DMS153 treated with DMSO at 0.1 percent for 48 hours (cell line): Measurements from ENCODE around the gene HSD17B8.

ENCODE experiments used
- DNase-seq: peaks from one replicate; lab custom pipeline; 2025; ENCODE audit not compliant: unreplicated experiment; lab: John Stamatoyannopoulos, UW

The HSD17B8 gene

DNA sequence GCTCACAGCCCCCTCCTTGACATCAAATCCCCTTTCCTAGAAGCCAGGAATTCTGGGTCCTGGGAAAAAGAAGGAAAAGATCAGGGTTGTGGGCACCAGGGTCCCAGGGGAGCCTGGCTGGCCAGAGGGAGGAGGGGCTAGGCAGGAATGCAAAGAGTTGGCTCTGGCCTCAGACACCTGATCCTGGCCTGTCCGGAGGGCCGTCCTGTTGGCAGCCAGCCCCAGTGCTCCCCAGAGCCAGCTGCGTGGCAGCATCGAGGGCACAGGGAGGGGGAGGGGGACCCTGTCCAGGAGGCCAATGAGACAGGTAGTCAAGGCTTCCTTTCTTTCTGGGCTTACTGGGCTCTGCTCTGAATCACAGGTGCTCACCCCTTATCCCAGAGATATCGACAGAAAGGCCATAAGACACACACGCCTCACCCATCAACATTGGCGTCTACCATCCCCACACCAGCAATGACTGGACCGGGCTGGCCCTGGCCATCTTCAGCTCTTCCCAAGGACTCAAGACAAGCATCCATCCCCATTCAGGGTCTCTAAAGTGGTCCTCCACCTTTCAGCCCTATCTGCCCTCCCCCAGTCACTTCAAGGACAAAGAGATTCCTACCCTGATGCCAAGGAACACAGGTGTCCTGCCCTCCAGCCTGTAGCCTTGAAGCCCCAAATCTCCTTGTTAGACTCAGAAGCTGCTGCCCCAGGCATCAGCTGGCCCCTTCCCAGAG lies 12.9 kb upstream of the HSD17B8 start:
- no peak for DNase-seq

DNA sequence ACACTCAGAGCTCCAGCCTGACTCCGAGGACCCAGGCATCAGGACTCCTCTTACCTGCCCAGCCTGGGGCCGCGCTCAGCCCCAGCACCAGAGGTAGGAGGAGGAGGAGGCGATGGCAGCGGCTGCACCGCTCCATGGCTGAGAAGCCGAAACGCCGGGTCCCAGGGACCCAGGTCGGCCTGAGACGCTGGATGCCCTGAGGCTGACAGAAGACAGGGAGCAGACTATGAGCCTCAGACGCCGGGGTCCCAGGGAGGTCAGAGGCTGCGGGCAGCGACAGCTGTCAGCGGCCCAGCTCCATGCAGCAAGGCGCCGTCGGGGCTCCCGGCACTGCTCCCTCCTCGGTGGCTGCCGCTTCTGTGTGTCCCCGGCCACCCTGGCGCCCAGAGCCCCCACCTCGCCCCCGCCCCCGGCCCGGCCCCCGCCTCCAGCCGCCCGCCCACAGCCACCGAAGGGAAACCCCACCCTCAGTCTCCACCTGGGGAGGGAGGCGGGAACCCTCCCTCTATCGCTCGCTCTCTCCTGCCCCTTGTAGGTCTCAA lies 12.3 kb upstream of the HSD17B8 start, which contains the start of gene COL11A2:
Gene COL11A2 (minus strand): TSS at position 363 of the 542 bp plus-strand sequence. CDS start 227 bp downstream, at position 136.
- no peak for DNase-seq

DNA sequence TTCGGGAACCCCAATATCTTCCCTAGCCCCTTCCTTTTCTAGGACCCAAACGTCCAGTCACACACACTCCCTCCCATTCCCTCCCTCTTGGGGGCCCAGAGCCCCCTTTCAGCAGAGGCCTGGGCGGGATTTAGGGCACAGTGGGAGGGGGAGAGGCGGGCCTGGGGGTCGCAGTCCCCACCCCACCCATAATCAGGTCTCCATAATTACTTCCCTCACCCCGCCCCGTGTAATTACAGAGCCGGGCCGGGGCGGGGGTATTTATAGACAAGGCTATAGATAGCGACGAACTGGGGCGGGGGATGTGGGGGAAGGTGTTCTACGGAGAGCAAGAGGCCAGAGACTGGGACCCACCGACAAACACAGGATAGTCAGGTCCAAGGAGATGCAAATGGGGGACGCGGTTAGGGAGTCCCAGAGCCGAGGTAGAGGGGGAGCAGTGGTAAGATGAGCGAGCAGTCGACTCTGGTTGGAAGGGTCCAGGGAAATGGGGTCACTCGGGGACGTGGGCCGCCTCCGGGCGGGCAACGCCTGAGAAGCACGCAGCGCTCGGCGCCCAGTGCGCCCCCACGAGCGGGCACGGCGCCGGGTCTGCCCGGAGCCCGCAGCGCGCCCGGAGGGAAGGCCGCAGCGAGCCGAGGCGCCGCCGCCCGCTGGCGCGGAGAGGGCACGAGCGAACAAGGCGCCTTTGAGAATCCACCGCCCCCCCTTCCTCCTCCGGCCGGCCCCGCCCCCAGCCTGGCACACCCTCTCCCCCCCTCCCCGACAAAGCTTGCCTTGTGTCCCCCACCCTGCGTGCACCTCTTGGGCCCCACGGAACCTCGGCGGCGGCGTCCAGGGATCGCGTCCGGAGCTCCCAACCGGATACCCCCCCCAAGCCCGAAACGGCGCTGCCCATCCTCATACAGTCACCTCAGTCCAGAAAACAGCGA lies 11.5 kb upstream of the HSD17B8 start:
- DNase-seq: no peak

DNA sequence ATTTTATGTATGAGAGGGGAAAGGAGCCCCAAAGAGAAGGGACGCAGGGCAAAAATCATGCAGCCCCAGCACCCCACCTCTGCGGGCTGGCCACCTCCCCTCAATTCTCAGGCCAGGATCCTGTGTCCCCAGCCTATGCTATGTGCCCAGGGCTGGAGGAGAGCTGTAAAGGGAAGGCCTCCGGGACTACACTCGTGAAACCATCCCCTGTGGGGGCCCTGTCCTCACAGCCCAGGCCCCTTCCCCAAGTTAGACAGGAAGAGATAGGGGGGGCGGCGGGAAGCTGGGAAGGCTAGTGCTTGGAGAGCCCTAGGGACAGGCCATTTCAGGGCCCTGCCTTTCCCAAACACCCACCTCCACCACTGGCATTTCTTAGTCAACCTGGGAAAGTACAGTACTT lies 10.8 kb upstream of the HSD17B8 start:
- DNase-seq: no peak

DNA sequence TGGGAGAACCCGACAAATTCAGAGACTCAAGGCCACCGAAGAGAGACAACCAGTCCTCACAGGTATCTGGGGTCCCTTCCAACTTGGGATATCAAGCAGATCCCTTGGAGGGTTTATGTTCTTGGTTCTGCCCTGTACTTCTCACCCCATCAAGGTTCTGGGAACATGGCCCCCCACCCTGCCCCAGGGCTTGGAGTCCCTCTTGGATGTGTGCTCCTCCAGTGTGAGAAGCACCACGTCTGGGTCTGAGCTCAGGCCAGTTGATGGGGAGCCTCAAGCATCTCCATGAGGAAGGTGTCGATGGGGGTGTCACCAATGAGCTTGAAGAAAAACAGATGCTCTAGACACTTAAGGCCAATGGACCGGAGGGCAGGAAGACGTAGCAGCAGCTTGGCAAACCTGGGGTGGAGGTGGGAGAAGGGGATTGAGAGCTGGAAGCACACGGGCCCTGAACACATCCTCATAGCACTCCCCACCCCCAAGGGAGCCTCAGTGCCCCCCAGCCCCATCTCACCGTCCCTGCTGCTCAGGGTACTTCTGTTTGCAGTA lies 9.9 kb upstream of the HSD17B8 start:
- DNase-seq: no peak

DNA sequence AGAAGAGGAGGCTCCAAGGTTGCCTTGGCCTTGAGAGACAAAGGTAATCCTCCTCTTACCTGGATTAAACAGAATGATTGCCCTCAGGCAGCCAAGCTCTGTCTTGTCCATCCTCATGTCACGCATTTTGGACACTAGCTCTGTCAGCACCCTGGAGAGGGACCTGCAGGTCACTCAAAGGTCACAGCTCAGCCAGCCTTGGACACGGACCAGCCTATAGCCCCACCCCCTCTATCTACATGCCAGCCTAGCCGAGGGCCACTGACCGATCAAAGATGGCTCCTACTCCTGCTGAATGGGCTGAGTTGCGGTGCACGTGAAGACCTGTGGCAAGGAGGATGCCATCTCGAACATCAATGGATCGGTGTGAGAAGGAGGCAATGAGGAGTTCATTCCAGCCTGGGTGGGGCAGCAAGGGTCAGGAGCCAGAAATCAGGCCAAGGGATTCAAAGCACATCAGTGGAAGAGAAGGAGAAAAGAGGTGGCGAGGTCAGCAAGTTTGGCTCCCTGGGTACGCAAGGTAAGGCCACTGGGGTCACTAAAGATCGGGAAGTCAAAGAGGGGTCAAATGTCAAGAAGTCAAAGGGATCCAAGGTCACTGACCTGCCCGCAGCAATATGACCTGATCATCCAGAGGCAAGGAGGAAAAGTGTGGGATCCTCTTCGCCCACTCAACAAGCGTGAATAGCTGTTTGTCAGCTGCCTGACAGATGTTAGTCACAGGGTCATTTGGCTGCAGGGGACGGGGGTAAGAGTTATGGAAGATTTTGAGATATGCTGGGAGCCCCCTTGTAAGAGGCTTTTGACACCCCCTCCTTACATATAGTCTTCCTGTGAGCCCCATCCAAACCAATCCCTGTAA lies 8.9 kb upstream of the HSD17B8 start:
- no peak for DNase-seq

DNA sequence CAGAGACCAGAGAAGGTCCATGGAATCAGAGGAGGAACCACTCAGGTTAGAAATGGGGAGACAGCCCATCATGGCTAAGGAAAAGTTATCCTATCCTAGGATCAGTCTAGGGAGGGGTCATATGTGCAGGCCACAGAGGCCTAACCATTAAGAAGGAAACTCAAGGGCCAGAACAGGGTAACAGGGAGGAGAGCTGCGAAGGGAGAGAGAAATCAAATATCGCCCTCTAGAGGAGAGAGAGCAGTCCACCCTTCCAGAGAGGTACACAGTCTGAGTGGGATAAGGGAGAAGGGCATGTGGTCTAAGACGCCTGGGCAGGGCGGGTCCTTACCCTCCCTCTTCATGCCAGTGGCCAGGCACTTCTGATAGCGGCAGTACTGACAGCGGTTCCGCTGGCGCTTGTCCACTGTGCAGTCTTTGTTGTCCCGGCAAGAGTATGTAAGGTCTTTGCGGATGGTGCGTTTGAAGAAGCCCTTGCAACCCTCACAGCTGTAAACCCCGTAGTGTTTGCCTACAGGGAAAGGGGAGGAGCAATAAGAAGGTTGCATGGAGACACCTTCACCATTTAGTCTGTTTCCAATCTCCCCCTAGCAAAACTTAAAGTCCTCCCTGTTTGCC lies 6.9 kb upstream of the HSD17B8 start:
- DNase-seq: peak; percentile 59

DNA sequence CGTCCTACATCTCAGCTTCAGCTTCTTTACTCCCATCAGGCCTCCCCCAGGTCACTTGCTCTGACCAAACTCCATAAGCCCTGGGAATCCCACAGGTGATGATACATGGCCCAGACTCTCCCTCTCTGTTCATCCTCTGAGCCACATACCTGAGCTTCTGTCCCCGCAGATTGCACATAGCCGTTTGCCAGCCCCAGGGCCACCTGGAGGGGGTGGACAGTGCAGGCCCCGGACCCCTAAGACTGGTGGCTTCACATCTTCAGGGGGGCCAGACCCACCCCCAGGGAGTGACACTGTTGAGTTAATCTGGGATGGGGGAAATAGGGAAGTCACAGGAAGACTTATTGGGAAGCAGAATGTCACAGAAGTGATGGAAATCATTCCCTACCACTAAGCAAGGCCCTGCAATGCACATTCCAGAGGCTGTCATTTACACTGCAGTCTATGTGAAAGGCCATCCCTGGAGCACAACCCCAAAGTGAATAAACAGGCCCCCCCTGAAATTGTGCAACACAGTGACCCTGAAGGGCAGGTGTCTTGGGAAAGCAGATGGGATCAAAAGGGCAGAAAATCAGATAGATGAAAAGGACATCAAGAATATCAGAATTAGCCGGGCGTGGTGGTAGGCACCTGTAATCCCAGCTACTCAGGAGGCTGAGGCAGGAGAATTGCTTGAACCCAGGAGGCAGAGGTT lies 6.1 kb upstream of the HSD17B8 start:
- DNase-seq: no peak

DNA sequence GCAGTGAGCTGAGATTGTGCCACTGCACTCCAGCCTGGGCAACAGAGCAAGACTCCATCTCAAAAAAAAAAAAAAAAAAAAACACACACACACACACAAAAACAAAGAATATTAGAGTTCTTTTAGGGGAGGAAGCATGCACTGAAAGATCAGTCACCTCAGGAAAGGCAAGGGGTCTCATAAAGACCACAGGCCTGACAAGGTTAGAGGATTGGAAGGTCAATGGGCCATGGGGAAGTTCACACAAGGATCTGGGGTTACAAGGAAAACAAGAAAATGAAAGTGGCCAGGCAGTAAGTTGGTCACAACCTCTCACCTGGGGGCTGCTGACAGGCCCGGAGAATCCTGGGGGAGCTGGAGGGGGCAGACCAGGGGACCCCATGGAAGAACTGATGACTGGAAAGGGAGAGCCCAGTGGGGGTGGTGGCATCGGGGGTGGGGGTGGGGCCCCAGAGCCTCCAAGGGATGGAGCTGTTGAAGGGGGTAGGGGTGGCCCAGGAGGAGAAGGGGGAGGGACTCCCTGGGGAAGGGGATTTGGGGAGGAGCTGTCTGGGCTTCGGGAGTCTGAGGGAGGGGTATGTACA lies 5.5 kb upstream of the HSD17B8 start:
- DNase-seq: no peak

DNA sequence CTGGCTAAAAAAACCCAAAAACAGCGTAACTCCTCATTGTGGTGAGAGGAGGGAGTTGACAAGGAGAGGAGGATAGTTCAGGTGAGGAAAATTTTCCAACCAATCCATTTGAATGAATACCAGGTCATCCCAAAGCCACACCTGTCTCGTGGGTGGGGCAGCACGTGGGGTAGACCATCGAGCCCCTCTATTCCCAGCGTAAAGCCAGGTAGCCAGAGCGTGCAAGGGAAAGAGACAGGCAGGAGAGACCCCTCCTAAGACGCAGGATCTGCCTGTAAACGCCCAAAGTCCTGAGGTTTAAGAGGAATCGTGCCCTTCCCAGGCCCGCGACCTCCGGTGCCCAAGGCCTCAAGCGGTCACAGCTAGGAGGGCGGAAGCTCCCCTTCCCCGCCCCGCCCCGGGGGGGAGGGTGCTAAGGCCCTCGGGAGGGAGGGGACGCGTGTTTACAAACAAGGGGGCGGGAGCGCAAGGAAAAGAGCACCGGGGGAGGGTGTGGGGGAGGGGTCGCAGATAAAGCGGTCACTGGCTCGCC lies 4.7 kb upstream of the HSD17B8 start:
- DNase-seq: no peak

DNA sequence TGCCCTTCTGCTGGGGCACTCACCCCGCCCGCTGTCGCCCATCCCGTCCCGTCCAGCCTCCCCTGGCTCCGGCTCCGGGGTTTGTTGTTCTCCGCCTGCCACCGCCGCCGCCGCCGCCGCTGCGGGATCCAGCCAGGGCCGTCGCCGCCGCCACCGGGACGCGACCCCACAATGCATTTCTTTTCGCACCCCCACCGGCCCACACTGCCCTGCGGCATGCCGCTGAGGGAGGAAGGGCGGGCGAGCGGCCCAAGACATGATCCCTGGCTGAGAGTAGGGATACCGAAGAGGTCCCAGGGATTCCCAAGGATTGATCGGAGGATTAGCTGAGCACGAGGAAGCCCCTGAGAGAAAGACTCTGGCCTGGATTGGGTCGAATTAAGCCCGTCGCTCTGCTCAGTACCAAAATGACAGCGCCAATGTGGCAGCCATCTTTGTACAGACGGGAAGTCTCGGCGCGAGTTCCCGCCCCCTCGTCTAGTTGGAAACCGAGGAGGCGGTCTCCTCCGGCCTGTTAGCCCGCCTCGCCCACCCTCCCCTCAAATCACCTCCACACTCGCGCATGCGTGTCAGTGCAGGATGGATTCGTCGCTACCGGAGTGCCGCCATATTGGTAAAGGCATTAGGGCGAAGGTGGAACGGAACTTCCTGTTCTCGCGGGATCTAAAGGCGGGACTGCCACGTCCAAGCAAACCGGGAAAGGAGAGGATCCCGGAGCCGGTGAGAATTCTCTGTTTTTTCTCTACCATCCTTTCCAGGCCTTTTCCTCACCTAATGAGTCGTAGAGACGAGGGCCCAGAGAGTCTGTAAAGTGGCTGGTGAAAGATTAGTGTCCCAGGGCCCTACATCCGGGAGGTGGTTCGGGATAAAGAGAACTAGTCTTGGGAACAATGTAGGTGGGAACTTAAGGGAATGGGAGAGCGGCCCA lies 4.0 kb upstream of the HSD17B8 start, which contains the start of the genes RXRB and SLC39A7:
Gene RXRB (minus strand): TSS at position 447 of the 928 bp plus-strand sequence. CDS start 189 bp downstream, at position 258.
Gene SLC39A7 (plus strand): TSS at position 649 of the 928 bp plus-strand sequence. CDS start 379 bp downstream, outside the sequence.
- DNase-seq: peak; percentile 97

DNA sequence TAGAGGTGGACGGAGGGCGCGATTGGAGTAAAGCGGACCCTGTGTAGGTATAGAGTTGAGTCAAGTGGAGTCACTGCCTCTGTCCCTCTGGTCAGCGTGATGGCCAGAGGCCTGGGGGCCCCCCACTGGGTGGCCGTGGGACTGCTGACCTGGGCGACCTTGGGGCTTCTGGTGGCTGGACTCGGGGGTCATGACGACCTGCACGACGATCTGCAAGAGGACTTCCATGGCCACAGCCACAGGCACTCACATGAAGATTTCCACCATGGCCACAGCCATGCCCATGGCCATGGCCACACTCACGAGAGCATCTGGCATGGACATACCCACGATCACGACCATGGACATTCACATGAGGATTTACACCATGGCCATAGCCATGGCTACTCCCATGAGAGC lies 3.3 kb upstream of the HSD17B8 start:
- no peak for DNase-seq

DNA sequence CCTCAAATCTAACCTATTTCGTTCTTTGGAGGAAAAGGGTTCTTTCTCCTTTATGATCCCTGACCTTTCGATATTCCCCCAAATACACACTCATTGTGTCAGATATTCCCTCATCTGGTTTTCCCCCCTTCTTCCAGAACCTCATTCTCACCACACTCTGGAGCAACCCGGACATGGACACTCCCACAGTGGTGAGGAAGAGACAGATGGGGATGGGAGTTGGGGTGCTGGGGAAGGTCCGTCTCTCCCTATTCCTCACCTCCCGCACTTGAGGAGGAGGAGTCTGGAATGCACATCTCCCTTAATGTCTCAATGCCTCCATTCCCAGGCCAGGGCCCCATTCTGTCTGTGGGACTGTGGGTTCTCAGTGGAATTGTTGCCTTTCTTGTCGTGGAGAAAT lies 2.5 kb upstream of the HSD17B8 start:
- no peak for DNase-seq

DNA sequence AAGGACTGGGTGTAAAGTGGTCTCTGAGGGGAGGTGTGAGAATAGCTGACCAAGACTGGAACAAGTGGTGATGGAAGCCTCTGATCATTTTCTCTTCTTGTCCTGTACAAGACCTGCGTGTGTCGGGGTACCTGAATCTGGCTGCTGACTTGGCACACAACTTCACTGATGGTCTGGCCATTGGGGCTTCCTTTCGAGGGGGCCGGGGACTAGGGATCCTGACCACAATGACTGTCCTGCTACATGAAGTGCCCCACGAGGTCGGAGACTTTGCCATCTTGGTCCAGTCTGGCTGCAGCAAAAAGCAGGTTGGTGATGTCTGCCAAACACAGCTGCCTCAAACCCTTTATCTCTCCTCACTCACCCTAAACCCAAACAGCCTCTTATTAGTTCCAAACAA lies 1.7 kb upstream of the HSD17B8 start:
- DNase-seq: no peak

DNA sequence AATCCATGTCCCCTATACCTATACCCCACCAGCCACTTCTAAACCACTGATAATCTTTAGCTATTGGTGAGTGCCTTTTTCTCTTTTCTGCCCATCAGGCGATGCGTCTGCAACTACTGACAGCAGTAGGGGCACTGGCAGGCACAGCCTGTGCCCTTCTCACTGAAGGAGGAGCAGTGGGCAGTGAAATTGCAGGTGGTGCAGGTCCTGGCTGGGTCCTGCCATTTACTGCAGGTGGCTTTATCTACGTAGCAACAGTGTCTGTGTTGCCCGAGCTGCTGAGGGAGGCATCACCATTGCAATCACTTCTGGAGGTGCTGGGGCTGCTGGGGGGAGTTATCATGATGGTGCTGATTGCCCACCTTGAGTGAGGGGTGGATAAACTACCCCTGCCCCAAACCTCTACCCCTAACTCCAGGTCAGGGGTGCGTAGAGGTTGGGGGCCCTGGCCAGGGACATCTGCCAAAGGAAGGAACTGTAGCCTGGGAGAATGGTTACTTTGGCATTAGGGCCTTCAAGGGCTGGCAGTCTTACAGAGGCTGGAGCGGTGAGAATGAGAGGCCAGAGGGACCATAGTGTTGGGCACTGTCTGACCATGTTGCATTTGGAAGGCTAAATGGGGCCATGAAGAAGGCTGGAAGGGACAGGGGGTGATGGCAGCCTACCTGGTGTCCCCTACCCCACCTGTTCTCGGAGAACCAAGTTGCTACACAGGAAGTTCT lies 851 bp upstream of the HSD17B8 start:
- DNase-seq: no peak

DNA sequence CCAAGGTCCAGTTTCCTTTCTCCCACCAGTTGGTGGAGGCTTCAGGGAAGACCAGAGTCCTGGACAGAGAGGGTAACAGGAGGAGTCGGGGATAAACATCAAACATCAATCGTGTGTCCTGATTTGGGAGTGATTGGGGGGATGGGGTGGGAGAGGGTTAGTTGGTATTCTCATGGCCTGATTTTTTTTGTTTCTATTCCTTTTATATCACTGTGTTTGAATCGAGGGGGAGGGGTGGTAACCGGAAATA lies 365 bp upstream of the HSD17B8 start:
- no peak for DNase-seq
